Small intestine (tissue), 16 donors: Measurements from ENCODE around the gene L3HYPDH. TPM values are rescaled to one million over a fixed set of nuclear protein-coding genes. Genes with fewer than 3 reads are reported as not detected.

Experiments
- DNase-seq, 2 donors: peaks; one replicate each; pipeline versions ENCODE4 v3.0.0 to v3.0.0-alpha.2; 2013
- FAIRE-seq: peaks from 2 replicates; lab custom pipeline; 2012; peaks lifted over from hg19 to GRCh38; lab: Jason Lieb, UNC
- H3K27ac ChIP-seq, 3 donors: one replicate each; pipeline ENCODE4 v1.5.1; 2013; ENCODE audit warnings: low read length in 2 of 3, mild to moderate bottlenecking in 2 of 3, control low read depth in 1 of 3, inconsistent platforms in 1 of 3, low read depth in 1 of 3, moderate library complexity in 1 of 3
- H3K27me3 ChIP-seq, 3 donors: one replicate each; pipeline ENCODE4 v1.6.1; 2013; ENCODE audit warnings: low read length in 3 of 3, inconsistent platforms in 1 of 3; ENCODE audit not compliant: control insufficient read depth in 3 of 3, insufficient read depth in 3 of 3
- H3K36me3 ChIP-seq, 3 donors: one replicate each; pipeline ENCODE4 v1.6.1; 2013; ENCODE audit warnings: low read length in 3 of 3, inconsistent platforms in 1 of 3, low read depth in 1 of 3, mild to moderate bottlenecking in 1 of 3, moderate library complexity in 1 of 3; ENCODE audit not compliant: control insufficient read depth in 3 of 3, insufficient read depth in 2 of 3
- H3K4me1 ChIP-seq, 3 donors: one replicate each; pipeline ENCODE4 v1.6.1; 2013; ENCODE audit warnings: low read length in 2 of 3, inconsistent platforms in 1 of 3, low read depth in 1 of 3, mild to moderate bottlenecking in 1 of 3, moderate library complexity in 1 of 3; ENCODE audit not compliant: control insufficient read depth in 3 of 3, insufficient read depth in 2 of 3
- H3K4me3 ChIP-seq, 3 donors: one replicate each; pipeline ENCODE4 v1.5.1; 2013; ENCODE audit warnings: low read length in 3 of 3, control low read depth in 1 of 3, inconsistent platforms in 1 of 3, low read depth in 1 of 3, mild to moderate bottlenecking in 1 of 3, moderate library complexity in 1 of 3
- H3K9me3 ChIP-seq, 2 donors: one replicate each; pipeline ENCODE4 v1.6.1; 2013; ENCODE audit warnings: low read depth in 1 of 2, low read length in 1 of 2; ENCODE audit not compliant: control insufficient read depth in 2 of 2, insufficient read depth in 1 of 2
- WGBS, 3 donors: extraction: QIAGEN DNeasy Blood & Tissue Kit; methylation state at CpG; one replicate each; pipeline ENCODE4 v1.1.7; 2013; 5-methylcytosine and 5-hydroxymethylcytosine counted together
- long read RNA-seq, 10 donors: transcript quantifications; one replicate each; lab custom pipeline, GENCODE V29; 2026
- polyA plus RNA-seq, 4 donors: library from polyadenylated mRNA; stranded (reverse) in 3 of 4; unstranded in 1 of 4; fragments of 200-250 nt in 3 of 4; fragments of 120-200 nt in 1 of 4; gene quantifications; one replicate each; pipeline versions ENCODE4 v1.2.1 to v1.2.3, GENCODE V29; 2013
- donor health status: healthy with polysubstance abuse.
- donor health status: control.
- donor health status: control.
- donor health status: Bipolar disorder and iron deficiency.
- donor health status: healthy.

The L3HYPDH gene
- polyA plus RNA-seq, result 10 to 100 TPM in 2 of 4 donors, 1 to 10 TPM in 2; 7.5 to 40.8 (median 15.4) TPM
- long read RNA-seq, donor 1, result 0 reads
- long read RNA-seq, donor 2, partial matches to known transcripts, result 0 of 2 reads
- long read RNA-seq, donor 2, other reads (novel, unspliced or antisense), result 0 of 2 reads
- long read RNA-seq, donor 3, partial matches to known transcripts, result 0 of 3 reads
- long read RNA-seq, donor 3, other reads (novel, unspliced or antisense), result 0 of 3 reads
- long read RNA-seq, donor 4, partial matches to known transcripts, result 0 of 1 reads
- long read RNA-seq, donor 4, other reads (novel, unspliced or antisense), result 0 of 1 reads
- long read RNA-seq, donor 5, partial matches to known transcripts, result 0 of 2 reads
- long read RNA-seq, donor 5, other reads (novel, unspliced or antisense), result 0 of 2 reads
- long read RNA-seq, donor 6, partial matches to known transcripts, result 0 of 4 reads
- long read RNA-seq, donor 6, other reads (novel, unspliced or antisense), result 0 of 4 reads
- long read RNA-seq, donor 7, result 0 reads
- long read RNA-seq, donor 8, partial matches to known transcripts, result 0 of 3 reads
- long read RNA-seq, donor 8, other reads (novel, unspliced or antisense), result 0 of 3 reads
- long read RNA-seq, donor 9, partial matches to known transcripts, result 0 of 2 reads
- long read RNA-seq, donor 9, other reads (novel, unspliced or antisense), result 0 of 2 reads
- long read RNA-seq, donor 10, partial matches to known transcripts, result 0 of 3 reads
- long read RNA-seq, donor 10, other reads (novel, unspliced or antisense), result 0 of 3 reads

DNA sequence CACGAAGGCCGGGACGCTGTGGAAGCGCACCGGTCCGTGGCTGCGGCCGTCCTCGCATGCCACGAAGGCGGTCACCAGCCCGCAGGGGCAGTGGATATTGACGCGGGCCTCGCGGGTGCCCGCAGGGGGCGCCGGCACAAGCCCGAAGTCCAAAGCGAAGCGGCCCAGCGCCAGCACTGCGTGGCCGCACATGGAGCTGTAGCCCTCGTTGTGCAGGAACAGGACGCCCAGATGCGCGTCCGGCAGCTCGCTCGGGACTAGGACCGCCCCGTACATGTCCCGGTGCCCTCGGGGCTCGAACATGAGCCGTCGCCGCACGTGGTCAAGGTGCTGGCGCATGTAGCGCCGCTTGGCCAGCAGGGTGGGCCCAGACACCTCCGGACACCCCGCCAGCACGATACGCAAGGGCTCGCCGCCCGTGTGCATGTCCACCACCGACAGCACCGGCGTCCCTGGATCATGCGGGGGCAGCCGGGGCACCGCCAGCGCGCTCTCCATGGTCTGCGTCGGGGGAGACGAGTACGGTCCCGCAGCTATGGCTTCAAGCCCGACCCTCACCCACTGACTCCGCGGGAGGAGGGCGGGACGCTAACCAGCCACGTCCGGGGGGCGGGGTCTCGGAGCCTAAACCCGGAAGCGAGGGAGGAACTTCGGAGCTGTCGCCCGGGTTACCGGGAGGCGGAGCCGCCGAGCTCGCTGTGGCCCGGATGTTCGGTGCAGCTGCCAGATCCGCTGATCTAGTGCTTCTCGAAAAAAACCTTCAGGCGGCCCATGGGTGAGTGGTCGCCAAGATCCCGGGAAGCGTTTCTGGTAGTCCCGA is at the start of gene L3HYPDH, which contains the start of gene JKAMP:
L3HYPDH (minus strand) TSS at position 590 of the 820 bp plus-strand sequence; CDS start at position 498, 92 bp downstream.
JKAMP (plus strand) TSS at position 699 of the 820 bp plus-strand sequence; CDS start at position 772, 73 bp downstream.
- peak within 1 kb of the TSS; percentile 64 to 81 (median 81) for H3K4me3 ChIP-seq
- no peaks in the 10 kb centered on the region for H3K9me3 ChIP-seq
- peak; percentile 95 to 98 for DNase-seq
- H3K27me3 ChIP-seq, result no peaks in the 10 kb centered on the region
- 0 to 1% (median 0%) methylated on average over 88 to 92 of the region's 92 CpGs for WGBS, 3 donors
- peaks cover 0 to 3% (median 2%) of the 10 kb centered on the region in 3 donors for H3K36me3 ChIP-seq
- H3K27ac ChIP-seq, result peak within 1 kb of the TSS; percentile 61 to 93 (median 91)
- peaks cover 9 to 33% (median 26%) of the 10 kb centered on the region in 3 donors for H3K4me1 ChIP-seq
- FAIRE-seq, result no peak

- no peak for DNase-seq
- H3K36me3 ChIP-seq, result peaks cover 0 to 22% (median 0%) of the 10 kb centered on the region in 3 donors
Observed at GRCh38 chr14:59532419-59532818, 48.2 kb upstream of the L3HYPDH start.

DNA sequence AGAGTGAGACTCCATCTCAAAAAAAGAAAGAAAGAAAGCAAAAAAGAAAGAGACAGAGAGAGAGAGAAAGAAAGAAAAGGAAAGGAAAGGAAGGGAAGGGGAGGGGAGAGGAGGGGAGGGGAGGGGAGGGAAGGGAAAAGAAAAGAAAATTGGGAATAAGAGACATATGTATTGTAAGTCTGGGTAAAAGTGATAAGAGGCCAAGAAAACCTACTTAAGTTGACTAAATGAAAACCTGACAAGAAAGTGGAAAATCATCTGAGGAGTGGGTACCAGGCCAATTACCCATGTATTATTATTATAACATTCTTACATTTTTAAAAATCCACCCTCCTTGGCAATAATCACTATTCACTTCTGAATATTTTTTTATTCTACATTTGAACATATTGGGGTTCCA is 46.1 kb upstream of the L3HYPDH start:
- Histone ChIP-seq H3K27me3 (peaks cover 0 to 5% (median 0%) of the 10 kb centered on the region in 3 donors), H3K36me3 (peaks cover 0 to 13% (median 0%) of the 10 kb centered on the region in 3 donors), H3K27ac (no peak overlapping the region), H3K4me1 (peaks cover 0 to 4% (median 0%) of the 10 kb centered on the region in 3 donors), H3K9me3 (no peaks in the 10 kb centered on the region), H3K4me3 (no peak overlapping the region)
- FAIRE-seq (no peak), DNase-seq (no peak)

More at GRCh38 chr14:59532419-59532818, 48.2 kb upstream of the L3HYPDH start:
- H3K27me3 ChIP-seq, result peaks cover 0 to 5% (median 0%) of the 10 kb centered on the region in 3 donors
- H3K4me1 ChIP-seq, result peaks cover 0 to 4% (median 0%) of the 10 kb centered on the region in 3 donors
- FAIRE-seq, result no peak
- no peak overlapping the region for H3K27ac ChIP-seq
- no peak overlapping the region for H3K4me3 ChIP-seq
- 89 to 94% (median 93%) methylated on average over 1 of the region's 1 CpG for WGBS, 3 donors
- no peaks in the 10 kb centered on the region for H3K9me3 ChIP-seq

GRCh38 chr14:59529189-59529588 is 45.0 kb upstream of the L3HYPDH start:
- WGBS, 3 donors, result 28 to 62% (median 52%) methylated on average over 2 of the region's 2 CpGs
- DNase-seq (peak; percentile 17 to 70), FAIRE-seq (no peak)
- no peaks in the 10 kb centered on the region for H3K9me3 ChIP-seq
- H3K4me1 ChIP-seq, result peaks cover 0 to 4% (median 0%) of the 10 kb centered on the region in 3 donors
- peaks cover 0 to 5% (median 0%) of the 10 kb centered on the region in 3 donors for H3K27me3 ChIP-seq
- no peak overlapping the region for H3K4me3 ChIP-seq
- peaks cover 0 to 6% (median 0%) of the 10 kb centered on the region in 3 donors for H3K36me3 ChIP-seq
- H3K27ac ChIP-seq, result peak overlapping the region in 1 of 3 donors; percentile 30

GRCh38 chr14:59520224-59520623 is 36.0 kb upstream of the L3HYPDH start:
- no peaks in the 10 kb centered on the region for H3K9me3 ChIP-seq
- no peak overlapping the region for H3K4me3 ChIP-seq
- H3K27ac ChIP-seq, result no peak overlapping the region
- FAIRE-seq (no peak), DNase-seq (no peak)
- 63 to 80% (median 76%) methylated on average over 3 of the region's 3 CpGs for WGBS, 3 donors
- no peaks in the 10 kb centered on the region for H3K4me1 ChIP-seq
- H3K27me3 ChIP-seq, result no peaks in the 10 kb centered on the region
- H3K36me3 ChIP-seq, result no peaks in the 10 kb centered on the region

DNA sequence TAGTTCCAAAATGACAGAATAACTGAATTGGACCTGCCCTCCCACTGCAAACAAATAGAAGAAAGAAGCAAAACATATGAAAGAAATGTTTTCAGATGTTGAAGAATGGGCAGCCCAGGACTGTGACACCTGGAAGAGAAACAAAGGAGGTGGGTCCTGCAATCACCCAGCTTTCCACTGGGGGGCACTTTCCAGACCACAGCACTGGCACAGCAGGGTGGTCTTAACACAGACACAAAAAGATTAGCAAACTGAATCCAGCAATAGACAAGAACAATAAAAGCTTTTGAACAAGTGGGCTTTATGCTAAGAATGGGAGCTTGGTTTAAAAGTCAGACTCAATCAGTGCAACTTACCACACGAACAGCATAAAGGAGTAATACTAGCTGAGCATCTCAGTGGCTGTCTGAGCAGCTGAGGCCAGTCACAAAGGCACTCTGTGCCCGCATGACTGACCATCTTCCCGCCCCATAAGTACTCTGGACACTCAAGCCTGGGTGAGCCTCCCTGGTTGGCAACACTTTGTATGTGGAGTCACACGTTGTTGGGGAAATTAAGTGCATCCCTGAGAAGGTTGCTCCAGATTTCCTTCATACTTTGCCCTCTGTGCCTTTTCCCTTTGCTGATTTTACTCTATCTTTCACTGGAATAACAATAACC is 27.8 kb upstream of the L3HYPDH start:
- Histone ChIP-seq H3K27me3 (no peaks in the 10 kb centered on the region), H3K36me3 (no peaks in the 10 kb centered on the region), H3K4me1 (peaks cover 0 to 29% (median 0%) of the 10 kb centered on the region in 3 donors), H3K4me3 (no peak overlapping the region), H3K9me3 (no peaks in the 10 kb centered on the region), H3K27ac (peak overlapping the region in 1 of 3 donors; percentile 79)
- FAIRE-seq (no peak), DNase-seq (peak in 1 of 2 donors; percentile 81)
- WGBS, 3 donors, result 21 to 61% (median 44%) methylated on average over 4 of the region's 4 CpGs

DNA sequence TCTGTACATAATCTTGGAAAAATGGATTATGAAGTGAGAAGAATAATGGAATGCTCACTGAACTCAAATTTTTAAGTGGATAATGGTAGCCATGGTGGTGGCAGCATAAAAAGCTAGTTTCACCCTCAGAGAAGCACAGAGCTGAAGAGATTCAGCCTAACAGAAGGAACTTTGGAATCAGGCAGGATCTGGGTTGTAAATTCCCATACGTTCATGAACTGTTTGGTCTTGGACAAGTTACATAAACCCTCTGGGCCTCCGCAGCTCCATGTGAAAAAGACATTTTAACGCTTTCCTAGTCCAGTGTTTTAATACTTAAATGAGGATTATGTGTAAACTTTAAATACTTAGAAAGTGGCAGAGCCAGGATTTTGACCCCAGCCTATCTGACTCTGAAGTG is 26.8 kb upstream of the L3HYPDH start:
- peak; percentile 17 to 67 for DNase-seq
- Histone ChIP-seq H3K27ac (peak overlapping the region in 1 of 3 donors; percentile 45), H3K4me3 (no peak overlapping the region), H3K27me3 (no peaks in the 10 kb centered on the region), H3K9me3 (no peaks in the 10 kb centered on the region), H3K36me3 (no peaks in the 10 kb centered on the region), H3K4me1 (peaks cover 0 to 30% (median 0%) of the 10 kb centered on the region in 3 donors)
- no peak for FAIRE-seq
- 5 to 29% (median 19%) methylated on average over 3 of the region's 3 CpGs for WGBS, 3 donors
